Stimulated activated naive CD8-positive, alpha-beta T cell treated with anti-CD3 and anti-CD28 coated beads, Interleukin-15, Interleukin-2, amounts not matched to agents 100 ng/mL and 50 ng/mL, for 24 hours (primary cell): ENCODE results near the gene CKAP4.
"Not testable (repeated sequence)": the region's sequence is repeated elsewhere in the genome, so short reads cannot be mapped to it uniquely, and the experiment has no call there.

Source experiments
- H3K27ac Mint-ChIP-seq: one replicate; pipeline ENCODE4 v1.8.0; 2021; ENCODE audit warnings: mild to moderate bottlenecking, mixed read lengths
- H3K27me3 Mint-ChIP-seq: one replicate; pipeline ENCODE4 v1.8.0; 2021; ENCODE audit warnings: mixed read lengths
- H3K36me3 Mint-ChIP-seq: one replicate; pipeline ENCODE4 v1.8.0; 2021; ENCODE audit warnings: low read depth, mixed read lengths
- H3K4me1 Mint-ChIP-seq: one replicate; pipeline ENCODE4 v1.8.0; 2021; ENCODE audit warnings: low read depth, mixed read lengths
- H3K4me3 Mint-ChIP-seq: one replicate; pipeline ENCODE4 v1.8.0; 2021; ENCODE audit warnings: mild to moderate bottlenecking, mixed read lengths
- H3K9me3 Mint-ChIP-seq: one replicate; pipeline ENCODE4 v1.8.0; 2021; ENCODE audit warnings: mixed read lengths

CKAP4 gene

GRCh38 chr12:106247674-106248311, at the start of gene CKAP4:
Gene CKAP4 (minus strand): TSS chr12:106248020. CDS start chr12:106247851, 169 bp downstream.
- Mint-ChIP-seq H3K36me3 (peaks cover 3% of the 10 kb centered on the region), H3K27me3 (no peaks in the 10 kb centered on the region), H3K4me1 (peaks cover 28% of the 10 kb centered on the region), H3K9me3 (no peaks in the 10 kb centered on the region), H3K4me3 (peak within 1 kb of the TSS; percentile 77), H3K27ac (peak within 1 kb of the TSS; percentile 76)

- Mint-ChIP-seq H3K4me3 (no peak overlapping the region), H3K36me3 (no peaks in the 10 kb centered on the region), H3K4me1 (peaks cover 19% of the 10 kb centered on the region), H3K27me3 (no peaks in the 10 kb centered on the region), H3K9me3 (no peaks in the 10 kb centered on the region), H3K27ac (no peak overlapping the region)
These were observed 49.3 kb upstream of the CKAP4 start for GRCh38 chr12:106297075-106297474.

GRCh38 chr12:106296179-106296877, 48.5 kb upstream of the CKAP4 start:
- Mint-ChIP-seq H3K27ac (no peak overlapping the region), H3K4me1 (peaks cover 12% of the 10 kb centered on the region), H3K27me3 (no peaks in the 10 kb centered on the region), H3K4me3 (no peak overlapping the region), H3K9me3 (no peaks in the 10 kb centered on the region), H3K36me3 (no peaks in the 10 kb centered on the region)

GRCh38 chr12:106292339-106292738, 44.5 kb upstream of the CKAP4 start:
- Mint-ChIP-seq H3K4me1 (peaks cover 20% of the 10 kb centered on the region), H3K27ac (no peak overlapping the region), H3K36me3 (no peaks in the 10 kb centered on the region), H3K27me3 (no peaks in the 10 kb centered on the region), H3K4me3 (no peak overlapping the region), H3K9me3 (no peaks in the 10 kb centered on the region)

- Mint-ChIP-seq H3K4me1 (peaks cover 20% of the 10 kb centered on the region), H3K27me3 (no peaks in the 10 kb centered on the region), H3K27ac (no peak overlapping the region), H3K9me3 (no peaks in the 10 kb centered on the region), H3K36me3 (no peaks in the 10 kb centered on the region), H3K4me3 (no peak overlapping the region)
These were observed 43.5 kb upstream of the CKAP4 start for GRCh38 chr12:106291342-106291741.

GRCh38 chr12:106290666-106291065, 42.8 kb upstream of the CKAP4 start:
- Mint-ChIP-seq H3K36me3 (no peaks in the 10 kb centered on the region), H3K4me1 (peaks cover 25% of the 10 kb centered on the region), H3K9me3 (no peaks in the 10 kb centered on the region), H3K27me3 (no peaks in the 10 kb centered on the region), H3K4me3 (no peak overlapping the region), H3K27ac (no peak overlapping the region)

- peaks cover 7% of the 10 kb centered on the region for H3K27me3 Mint-ChIP-seq
- H3K27ac Mint-ChIP-seq: peak overlapping the region; percentile 91
- no peaks in the 10 kb centered on the region for H3K36me3 Mint-ChIP-seq
- no peak overlapping the region for H3K4me3 Mint-ChIP-seq
- H3K9me3 Mint-ChIP-seq: no peaks in the 10 kb centered on the region
- H3K4me1 Mint-ChIP-seq: peaks cover 33% of the 10 kb centered on the region
These were observed 41.4 kb upstream of the CKAP4 start for GRCh38 chr12:106289196-106289681.

- Mint-ChIP-seq H3K9me3 (no peaks in the 10 kb centered on the region), H3K4me3 (no peak overlapping the region), H3K27me3 (peaks cover 8% of the 10 kb centered on the region), H3K4me1 (peaks cover 34% of the 10 kb centered on the region), H3K36me3 (no peaks in the 10 kb centered on the region), H3K27ac (peak overlapping the region; percentile 91)
These were observed 40.8 kb upstream of the CKAP4 start for GRCh38 chr12:106288494-106289195.

GRCh38 chr12:106288101-106288493, 40.3 kb upstream of the CKAP4 start:
- Mint-ChIP-seq H3K27me3 (peaks cover 8% of the 10 kb centered on the region), H3K9me3 (no peaks in the 10 kb centered on the region)

GRCh38 chr12:106287364-106287763, 39.5 kb upstream of the CKAP4 start:
- no peak overlapping the region for H3K4me3 Mint-ChIP-seq
- H3K36me3 Mint-ChIP-seq: no peaks in the 10 kb centered on the region
- peaks cover 8% of the 10 kb centered on the region for H3K27me3 Mint-ChIP-seq
- peaks cover 1% of the 10 kb centered on the region for H3K9me3 Mint-ChIP-seq
- peak overlapping the region; percentile 47 for H3K27ac Mint-ChIP-seq
- peaks cover 34% of the 10 kb centered on the region for H3K4me1 Mint-ChIP-seq

More at GRCh38 chr12:106288101-106288493, 40.3 kb upstream of the CKAP4 start:
- peaks cover 34% of the 10 kb centered on the region for H3K4me1 Mint-ChIP-seq
- H3K4me3 Mint-ChIP-seq: no peak overlapping the region
- no peaks in the 10 kb centered on the region for H3K36me3 Mint-ChIP-seq
- H3K27ac Mint-ChIP-seq: peak overlapping the region; percentile 47

- H3K27me3 Mint-ChIP-seq, H3K4me3 Mint-ChIP-seq, H3K9me3 Mint-ChIP-seq, H3K27ac Mint-ChIP-seq, H3K36me3 Mint-ChIP-seq: not testable (repeated sequence)
- H3K4me1 Mint-ChIP-seq: peaks cover 34% of the 10 kb centered on the region
These were observed 38.8 kb upstream of the CKAP4 start for GRCh38 chr12:106286576-106287162.

- no peak overlapping the region for H3K27ac Mint-ChIP-seq
- H3K4me3 Mint-ChIP-seq: no peak overlapping the region
These were observed 38.2 kb upstream of the CKAP4 start for GRCh38 chr12:106285982-106286381.

GRCh38 chr12:106284358-106285105, 36.7 kb upstream of the CKAP4 start:
- H3K9me3 Mint-ChIP-seq: peaks cover 5% of the 10 kb centered on the region
- H3K4me1 Mint-ChIP-seq: peaks cover 34% of the 10 kb centered on the region
- H3K27me3 Mint-ChIP-seq: peaks cover 8% of the 10 kb centered on the region
- H3K27ac Mint-ChIP-seq: peak overlapping the region; percentile 56
- H3K36me3 Mint-ChIP-seq: no peaks in the 10 kb centered on the region
- no peak overlapping the region for H3K4me3 Mint-ChIP-seq

More at GRCh38 chr12:106285982-106286381, 38.2 kb upstream of the CKAP4 start:
- H3K27me3 Mint-ChIP-seq: peaks cover 8% of the 10 kb centered on the region
- H3K9me3 Mint-ChIP-seq: peaks cover 5% of the 10 kb centered on the region
- peaks cover 34% of the 10 kb centered on the region for H3K4me1 Mint-ChIP-seq
- no peaks in the 10 kb centered on the region for H3K36me3 Mint-ChIP-seq

GRCh38 chr12:106282457-106283097, 34.8 kb upstream of the CKAP4 start:
- Mint-ChIP-seq H3K9me3 (peaks cover 5% of the 10 kb centered on the region), H3K27me3 (peaks cover 8% of the 10 kb centered on the region), H3K4me1 (peaks cover 16% of the 10 kb centered on the region), H3K36me3 (no peaks in the 10 kb centered on the region), H3K4me3 (no peak overlapping the region), H3K27ac (no peak overlapping the region)
